ENCODE data around the gene ITPRIPL1.

Gene ITPRIPL1

DNA sequence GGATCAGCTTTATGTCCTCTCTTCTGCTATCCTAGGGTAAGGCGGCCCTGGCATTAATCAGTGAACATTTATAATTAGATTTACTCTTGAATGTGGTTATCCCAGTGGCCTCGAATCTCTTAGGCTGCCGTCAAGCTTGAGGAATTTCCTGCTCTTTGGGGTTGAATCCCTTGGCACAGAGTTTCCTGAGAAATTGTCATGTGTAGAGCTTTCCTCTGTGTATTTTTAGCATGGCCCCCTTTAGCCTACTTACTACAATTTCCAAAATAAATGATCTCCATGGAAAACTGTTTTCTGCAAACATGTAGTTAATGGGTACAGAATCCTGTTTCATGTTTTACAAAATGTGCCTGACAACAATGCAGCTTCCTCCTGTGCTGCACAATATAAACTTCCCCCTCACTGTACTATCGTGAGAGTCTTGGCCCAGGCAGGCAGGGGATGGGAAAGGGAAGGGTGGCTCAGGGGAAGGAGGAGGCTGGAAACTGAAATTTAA, 28.5 kb downstream of the ITPRIPL1 start:
- DNase-seq (ENCODE audit: low read depth in 1 of 2, low spot score in 1 of 2) = no peak

- no peak for DNase-seq (ENCODE audit: low read depth in 1 of 2, low spot score in 1 of 2)
Observed at GRCh38 chr2:96354492-96354891, 29.4 kb downstream of the ITPRIPL1 start.

DNA sequence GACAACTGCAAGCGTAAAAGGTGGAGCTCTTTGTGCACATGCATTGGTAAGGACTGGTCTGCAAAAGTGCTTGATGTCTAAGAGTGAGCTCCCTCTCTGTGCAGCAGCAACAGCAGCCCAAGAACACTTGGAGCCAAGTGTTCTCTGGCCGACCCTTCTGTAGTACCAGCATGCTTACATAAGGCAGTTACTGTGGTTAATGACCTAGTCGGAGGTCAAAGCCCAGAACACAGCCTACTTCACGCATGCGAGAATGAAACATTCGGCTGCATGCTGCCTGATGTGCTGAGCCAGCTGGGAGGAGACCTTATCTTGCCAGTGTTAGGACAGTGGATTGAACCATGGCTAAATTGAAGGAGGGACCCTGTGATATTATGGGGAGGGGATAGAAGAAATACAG, 31.8 kb downstream of the ITPRIPL1 start:
- no peak for DNase-seq (ENCODE audit: low read depth in 1 of 2, low spot score in 1 of 2)

GRCh38 chr2:96359310-96359709, 34.2 kb downstream of the ITPRIPL1 start:
- DNase-seq (ENCODE audit: low read depth in 1 of 2, low spot score in 1 of 2) = peak in 1 of 2 donors; percentile 11

DNA sequence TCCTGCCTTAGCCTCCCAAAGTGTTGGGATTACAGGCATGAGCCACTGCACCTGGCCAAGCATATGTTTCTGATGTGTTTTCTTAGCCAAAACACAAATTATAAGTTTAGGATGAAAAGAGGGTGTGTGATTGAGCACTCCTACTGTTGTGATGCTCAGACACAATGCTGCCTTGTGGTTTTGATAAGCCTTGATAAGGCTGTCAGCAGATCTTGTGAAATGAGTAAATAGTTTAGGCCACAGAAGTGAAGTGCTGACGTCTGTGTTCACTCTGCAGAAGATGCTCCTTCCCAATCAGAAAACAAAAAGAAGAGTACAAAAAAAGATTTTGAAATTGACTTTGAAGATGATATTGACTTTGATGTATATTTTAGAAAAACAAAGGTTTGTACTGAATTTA, 34.7 kb downstream of the ITPRIPL1 start:
- DNase-seq (ENCODE audit: low read depth in 1 of 2, low spot score in 1 of 2) = no peak

DNA sequence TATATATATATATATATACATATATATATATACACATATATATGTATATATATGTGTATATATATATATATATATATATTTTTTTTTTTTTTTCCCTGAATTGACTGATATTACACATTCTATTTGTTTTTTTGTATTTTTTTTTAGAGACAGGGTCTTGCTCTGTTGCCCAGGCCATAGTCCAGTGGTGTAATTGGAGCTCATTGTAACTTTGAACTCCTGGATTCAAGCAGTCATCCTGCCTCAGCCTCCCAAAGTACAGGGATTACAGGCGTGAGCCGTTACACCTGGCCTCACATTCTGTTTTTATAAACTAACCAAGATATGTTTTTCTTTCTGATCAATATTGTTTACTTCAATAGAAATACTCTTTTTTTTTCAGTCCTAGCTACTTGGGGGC, 36.6 kb downstream of the ITPRIPL1 start:
- no peak for DNase-seq (ENCODE audit: low read depth in 1 of 2, low spot score in 1 of 2)

DNA sequence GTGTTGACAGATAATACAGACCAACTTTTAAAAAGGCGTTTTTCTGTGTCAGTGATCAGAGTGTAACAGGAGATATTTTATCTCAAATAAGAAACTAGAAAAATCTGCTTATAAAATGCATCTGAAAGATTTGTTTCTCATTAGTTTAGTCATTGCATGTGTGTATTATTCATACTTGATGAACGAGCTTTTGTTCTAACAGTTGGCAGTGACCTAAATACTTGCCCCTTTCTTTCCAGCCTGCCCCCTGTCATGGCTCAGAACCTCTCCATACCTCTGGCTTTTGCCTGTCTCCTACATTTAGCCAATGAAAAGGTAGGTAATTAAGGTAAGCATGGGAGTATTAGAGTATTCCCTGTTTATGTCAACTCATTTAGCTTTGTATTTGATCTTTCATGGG, 44.1 kb downstream of the ITPRIPL1 start:
- DNase-seq (ENCODE audit: low read depth in 1 of 2, low spot score in 1 of 2) = no peak

- DNase-seq (ENCODE audit: low read depth in 1 of 2, low spot score in 1 of 2) = no peak
Observed at GRCh38 chr2:96374211-96374951, 49.3 kb downstream of the ITPRIPL1 start.
